Mucosa of rectum (tissue), 2 donors: Measurements from ENCODE around the gene TIMP1.
"Not testable (repeated sequence)": the region's sequence is repeated elsewhere in the genome, so short reads cannot be mapped to it uniquely, and the experiment has no call there.

Source experiments
- H3K27ac ChIP-seq, 2 donors: one replicate each; pipeline ENCODE4 v1.7.0; 2013; ENCODE audit warnings: inconsistent platforms in 2 of 2, low read depth in 2 of 2, low read length in 2 of 2
- H3K27me3 ChIP-seq, 2 donors: one replicate each; pipeline ENCODE4 v1.7.0; 2013; ENCODE audit warnings: low read length in 2 of 2; ENCODE audit not compliant: control insufficient read depth in 2 of 2, insufficient read depth in 2 of 2
- H3K36me3 ChIP-seq, 2 donors: one replicate each; pipeline ENCODE4 v1.7.0; 2013; ENCODE audit warnings: low read length in 2 of 2; ENCODE audit not compliant: control insufficient read depth in 2 of 2, insufficient read depth in 2 of 2
- H3K4me1 ChIP-seq, 2 donors: one replicate each; pipeline ENCODE4 v1.7.0; 2013; ENCODE audit warnings: low read length in 2 of 2, mild to moderate bottlenecking in 1 of 2; ENCODE audit not compliant: control insufficient read depth in 2 of 2, insufficient read depth in 2 of 2
- H3K4me3 ChIP-seq, 2 donors: one replicate each; pipeline ENCODE4 v1.7.0; 2013; ENCODE audit warnings: low read length in 2 of 2
- H3K9ac ChIP-seq, 2 donors: one replicate each; pipeline ENCODE4 v1.7.0; 2013; ENCODE audit warnings: low read length in 2 of 2, low read depth in 1 of 2, mild to moderate bottlenecking in 1 of 2
- H3K9me3 ChIP-seq, 2 donors: one replicate each; pipeline ENCODE4 v1.7.0; 2013; ENCODE audit warnings: low read length in 2 of 2; ENCODE audit not compliant: control insufficient read depth in 2 of 2
- donor health status: healthy.
- donor health status: Normal muscosa, but diverticular disease.

Gene TIMP1

DNA sequence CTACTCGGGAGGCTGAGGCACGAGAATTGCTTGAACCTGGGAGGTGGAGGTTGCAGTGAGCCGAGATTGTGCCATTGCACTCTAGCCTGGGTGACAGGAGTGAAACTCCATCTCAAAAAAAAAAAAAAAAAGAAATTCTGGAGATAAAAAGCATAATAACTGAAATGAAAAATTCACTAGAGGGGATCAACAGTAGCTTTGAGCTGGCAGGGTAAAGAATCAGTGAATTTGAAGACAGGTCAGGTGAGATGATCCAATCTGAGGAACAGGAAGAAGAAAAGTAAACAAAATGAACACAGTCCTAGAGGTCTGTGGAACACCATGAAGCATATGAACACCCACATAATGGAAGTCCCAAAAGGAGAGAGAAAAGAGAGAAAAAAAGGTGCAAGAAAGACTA, 15.0 kb downstream of the TIMP1 start:
- Histone ChIP-seq H3K27ac (no peak overlapping the region), H3K4me3 (no peak overlapping the region), H3K36me3 (no peaks in the 10 kb centered on the region), H3K27me3 (no peaks in the 10 kb centered on the region), H3K4me1 (no peaks in the 10 kb centered on the region), H3K9ac (no peak overlapping the region), H3K9me3 (peaks cover 0 to 3% of the 10 kb centered on the region in 2 donors)

GRCh38 chrX:47603125-47603524, 20.9 kb downstream of the TIMP1 start:
- H3K27me3 ChIP-seq, H3K36me3 ChIP-seq, H3K4me1 ChIP-seq, H3K27ac ChIP-seq, H3K9me3 ChIP-seq, H3K4me3 ChIP-seq, H3K9ac ChIP-seq: not testable (repeated sequence)

GRCh38 chrX:47605024-47605423, 22.8 kb downstream of the TIMP1 start:
- no peaks in the 10 kb centered on the region for H3K27me3 ChIP-seq
- no peak overlapping the region for H3K27ac ChIP-seq
- H3K36me3 ChIP-seq, result no peaks in the 10 kb centered on the region
- H3K4me3 ChIP-seq, result no peak overlapping the region
- H3K4me1 ChIP-seq, result no peaks in the 10 kb centered on the region
- no peaks in the 10 kb centered on the region for H3K9me3 ChIP-seq
- no peak overlapping the region for H3K9ac ChIP-seq

- Histone ChIP-seq H3K4me1 (no peaks in the 10 kb centered on the region), H3K27me3 (peaks cover 2 to 4% of the 10 kb centered on the region in 2 donors), H3K27ac (no peak overlapping the region), H3K9ac (no peak overlapping the region), H3K36me3 (no peaks in the 10 kb centered on the region), H3K4me3 (no peak overlapping the region), H3K9me3 (no peaks in the 10 kb centered on the region)
Observed at GRCh38 chrX:47607091-47607490, 24.9 kb downstream of the TIMP1 start.

- no peak overlapping the region for H3K4me3 ChIP-seq
- no peaks in the 10 kb centered on the region for H3K36me3 ChIP-seq
- H3K9ac ChIP-seq, result no peak overlapping the region
- H3K27me3 ChIP-seq, result peaks cover 2 to 4% of the 10 kb centered on the region in 2 donors
- no peaks in the 10 kb centered on the region for H3K9me3 ChIP-seq
- no peak overlapping the region for H3K27ac ChIP-seq
- no peaks in the 10 kb centered on the region for H3K4me1 ChIP-seq
Observed at GRCh38 chrX:47608130-47608810, 26.0 kb downstream of the TIMP1 start.

DNA sequence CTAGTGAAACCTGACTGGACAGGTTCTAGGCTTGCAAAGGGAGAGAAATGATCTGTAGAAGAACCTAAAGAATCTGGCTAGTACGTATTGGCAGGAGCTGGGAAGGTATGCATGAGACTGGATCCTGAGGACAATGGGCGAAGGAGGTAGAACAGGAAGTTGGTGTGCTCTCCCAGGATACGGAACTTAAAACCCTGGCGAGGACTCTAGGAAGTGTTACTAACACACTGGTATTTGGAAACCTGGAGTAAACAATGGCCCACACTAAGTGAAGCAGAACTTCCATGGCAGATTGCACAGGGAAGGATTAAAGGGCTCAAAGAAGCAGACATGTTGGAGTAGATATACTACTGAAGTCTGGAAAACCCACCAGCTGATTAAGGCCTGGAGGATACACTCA, 28.3 kb downstream of the TIMP1 start:
- no peak overlapping the region for H3K9ac ChIP-seq

DNA sequence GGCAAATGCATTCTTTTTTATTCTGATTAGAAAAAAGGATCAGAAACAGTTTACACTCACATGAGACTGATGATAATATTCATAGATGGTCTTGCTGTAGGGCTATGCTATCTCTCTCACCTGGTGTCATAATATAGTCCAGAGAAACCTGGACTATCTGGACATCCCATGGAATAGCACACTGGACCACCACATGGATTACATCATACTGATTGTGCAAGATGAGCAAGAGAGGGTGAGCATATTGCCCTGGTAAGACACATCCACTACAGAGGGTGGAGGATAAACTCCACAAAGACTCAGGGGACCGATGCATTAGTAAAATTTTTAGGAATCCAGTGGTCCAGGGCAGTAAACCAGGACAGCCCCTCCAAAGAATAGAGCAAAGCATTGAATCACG, 29.3 kb downstream of the TIMP1 start:
- Histone ChIP-seq H3K9me3 (no peaks in the 10 kb centered on the region), H3K27ac (no peak overlapping the region), H3K4me1 (no peaks in the 10 kb centered on the region), H3K27me3 (peaks cover 4 to 10% of the 10 kb centered on the region in 2 donors), H3K4me3 (no peak overlapping the region), H3K36me3 (no peaks in the 10 kb centered on the region), H3K9ac (no peak overlapping the region)

More for the DNA sequence above, 28.3 kb downstream of the TIMP1 start:
- Histone ChIP-seq H3K27me3 (peaks cover 2 to 10% of the 10 kb centered on the region in 2 donors), H3K27ac (no peak overlapping the region), H3K9me3 (no peaks in the 10 kb centered on the region), H3K4me1 (no peaks in the 10 kb centered on the region), H3K4me3 (no peak overlapping the region), H3K36me3 (no peaks in the 10 kb centered on the region)

DNA sequence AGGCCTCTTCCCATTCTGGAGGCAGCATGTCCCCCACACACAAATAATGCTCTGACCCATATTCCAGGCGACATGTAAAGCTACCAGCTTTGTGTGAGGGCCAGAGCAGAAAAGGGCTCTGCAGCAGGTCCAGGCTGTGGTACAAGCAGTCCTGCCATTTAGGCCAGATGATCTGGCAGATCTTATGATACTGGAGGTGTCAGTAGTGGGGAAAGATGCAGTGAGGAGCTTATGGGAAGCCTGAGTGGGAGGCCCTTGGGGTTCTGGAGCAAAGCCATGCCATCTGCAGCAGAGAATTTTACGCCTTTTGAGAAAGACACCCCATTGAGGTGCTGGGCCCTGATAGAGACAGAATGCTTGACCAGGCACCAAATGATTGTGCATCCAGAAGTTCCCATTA, 29.7 kb downstream of the TIMP1 start:
- Histone ChIP-seq H3K27me3 (peaks cover 4 to 13% of the 10 kb centered on the region in 2 donors), H3K9ac (no peak overlapping the region), H3K9me3 (no peaks in the 10 kb centered on the region), H3K4me3 (no peak overlapping the region), H3K36me3 (no peaks in the 10 kb centered on the region), H3K27ac (no peak overlapping the region), H3K4me1 (no peaks in the 10 kb centered on the region)

DNA sequence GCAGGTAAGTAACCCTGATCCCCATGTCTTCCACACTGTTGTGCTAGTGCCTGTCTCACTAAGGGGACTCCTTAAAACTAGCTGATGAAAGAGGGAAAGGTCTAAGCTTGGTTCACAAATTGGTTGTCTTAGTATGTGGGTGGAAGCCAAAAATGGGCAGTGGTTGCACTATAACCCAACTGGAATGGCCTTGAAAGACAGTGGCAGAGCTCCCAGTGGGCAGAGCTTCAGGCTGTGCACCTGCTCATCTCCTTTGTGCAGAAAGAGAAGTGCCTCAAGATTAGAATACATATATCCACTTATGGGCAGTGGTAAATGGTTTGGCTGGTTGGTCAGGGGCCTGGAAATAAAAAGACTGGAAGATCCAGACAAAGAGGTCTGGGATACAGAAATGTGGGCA, 30.2 kb downstream of the TIMP1 start:
- no peak overlapping the region for H3K4me3 ChIP-seq
- no peak overlapping the region for H3K9ac ChIP-seq
- H3K36me3 ChIP-seq, result no peaks in the 10 kb centered on the region
- H3K9me3 ChIP-seq, result no peaks in the 10 kb centered on the region
- H3K27ac ChIP-seq, result no peak overlapping the region
- H3K27me3 ChIP-seq, result peaks cover 4 to 14% of the 10 kb centered on the region in 2 donors
- no peaks in the 10 kb centered on the region for H3K4me1 ChIP-seq

DNA sequence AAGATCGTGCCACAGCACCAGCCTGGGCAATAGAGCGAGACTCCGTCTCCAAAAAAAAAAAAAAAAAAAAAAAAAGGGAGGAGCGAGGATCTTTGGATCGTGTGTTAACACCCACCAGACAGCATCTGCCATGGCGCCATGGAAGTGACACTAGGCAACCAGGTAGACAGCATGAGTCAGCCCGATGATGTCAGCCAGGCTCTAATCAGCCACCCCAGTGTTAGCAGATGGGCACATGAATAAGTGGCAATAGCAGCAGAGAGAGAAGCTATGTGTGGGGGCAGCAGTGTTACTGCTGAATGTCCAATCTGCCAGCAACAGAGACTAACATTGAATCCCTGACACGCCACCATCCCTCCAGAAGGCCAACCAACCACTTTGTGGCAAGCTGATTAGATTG, 30.8 kb downstream of the TIMP1 start:
- Histone ChIP-seq H3K27me3 (peaks cover 7 to 14% of the 10 kb centered on the region in 2 donors), H3K4me1 (no peaks in the 10 kb centered on the region), H3K9ac (no peak overlapping the region)

More for the DNA sequence above, 30.8 kb downstream of the TIMP1 start:
- no peaks in the 10 kb centered on the region for H3K36me3 ChIP-seq
- H3K27ac ChIP-seq, result no peak overlapping the region
- no peaks in the 10 kb centered on the region for H3K9me3 ChIP-seq
- no peak overlapping the region for H3K4me3 ChIP-seq
